CD4-positive, alpha-beta T cell (primary cell): Measurements from ENCODE around the gene OR5AU1. TPM values are rescaled to one million over a fixed set of nuclear protein-coding genes. Genes with fewer than 3 reads are reported as not detected.

Experiments
- ATAC-seq: fragments of 200-7000 bp; cut with Tn5 transposase; one replicate; pipeline ENCODE4 v1.10.0; 2022; ENCODE audit warnings: mild to moderate bottlenecking; ENCODE audit not compliant: poor library complexity
- CTCF ChIA-PET: fragments of 350-600 bp; sonication (Branson Sonifier 250); formaldehyde crosslinking; loops from one replicate; lab custom pipeline; 2021; ENCODE audit warnings: antibody characterized with exemption, inconsistent platforms; lab: Charles Lee
- POLR2A ChIA-PET: fragments of 350-600 bp; sonication (Branson Sonifier 250); formaldehyde crosslinking; loops from one replicate; lab custom pipeline; 2021; ENCODE audit warnings: antibody characterized with exemption, inconsistent platforms; lab: Charles Lee
- DNase-seq, 14 experiments: peaks; one replicate each; pipeline ENCODE4 v3.0.0-alpha.2; 2013 to 2020; ENCODE audit warnings: mixed read lengths in 2 of 14
- H3K27ac ChIP-seq, 2 donors: one replicate each; pipeline versions ENCODE4 v1.5.1 to v1.7.0; 2013; ENCODE audit warnings: low read length in 2 of 2, low read depth in 1 of 2, mild to moderate bottlenecking in 1 of 2
- H3K27me3 ChIP-seq, 2 experiments: 1 replicate in 1 of 2; 2 replicates in 1 of 2; pipeline versions ENCODE4 v1.6.1 to v1.7.0; 2013; ENCODE audit warnings: low read length in 2 of 2, control low read depth in 1 of 2, mild to moderate bottlenecking in 1 of 2, moderate library complexity in 1 of 2; ENCODE audit not compliant: insufficient read depth in 2 of 2, control insufficient read depth in 1 of 2
- H3K36me3 ChIP-seq: one replicate; pipeline ENCODE4 v1.6.1; 2013; ENCODE audit warnings: low read length, control low read depth; ENCODE audit not compliant: insufficient read depth
- H3K4me1 ChIP-seq: one replicate; pipeline ENCODE4 v1.6.1; 2013; ENCODE audit warnings: low read length, control low read depth; ENCODE audit not compliant: insufficient read depth
- H3K4me3 ChIP-seq: one replicate; pipeline ENCODE4 v1.5.1; 2013; ENCODE audit warnings: mild to moderate bottlenecking, low read length, moderate library complexity
- H3K9me3 ChIP-seq, 2 experiments: 1 replicate in 1 of 2; 2 replicates in 1 of 2; pipeline versions ENCODE4 v1.6.1 to v1.7.0; 2013; ENCODE audit warnings: low read length in 2 of 2, mild to moderate bottlenecking in 2 of 2, control low read depth in 1 of 2, moderate library complexity in 1 of 2; ENCODE audit not compliant: control insufficient read depth in 1 of 2, insufficient read depth in 1 of 2
- H3K27ac Mint-ChIP-seq: one replicate; pipeline ENCODE4 v1.8.0; 2020; ENCODE audit warnings: mixed read lengths
- H3K27me3 Mint-ChIP-seq: one replicate; pipeline ENCODE4 v1.8.0; 2021; ENCODE audit warnings: mixed read lengths
- H3K36me3 Mint-ChIP-seq: one replicate; pipeline ENCODE4 v1.8.0; 2021; ENCODE audit warnings: low read depth, mixed read lengths
- H3K4me1 Mint-ChIP-seq: one replicate; pipeline ENCODE4 v1.8.0; 2021; ENCODE audit warnings: low read depth, mixed read lengths
- H3K4me3 Mint-ChIP-seq: one replicate; pipeline ENCODE4 v1.8.0; 2020; ENCODE audit warnings: mild to moderate bottlenecking, mixed read lengths
- H3K9me3 Mint-ChIP-seq: one replicate; pipeline ENCODE4 v1.8.0; 2020; ENCODE audit warnings: mixed read lengths
- intact Hi-C, 2 experiments: fragments of 100-400 bp; cut with DNase I in 1 of 2; cut with micrococcal nuclease in 1 of 2; formaldehyde crosslinking; loops; one replicate each; pipeline versions ENCODE4 v1.15.1 to v1.9.0; 2023 to 2025; cut with DNase I, micrococcal nuclease
- total RNA-seq, 174 experiments: library from RNA in 2 of 174; stranded (reverse) in 2 of 174; gene quantifications; one replicate each; pipeline ENCODE4 v1.2.3 and lab custom pipeline; 2021 to 2026
- TF ChIP-seq, protein P1 (sequence below): fragments of 200-600 bp; IDR thresholded peaks from one replicate; pipeline ENCODE4 v1.8.0; 2022; ENCODE audit warnings: antibody characterized with exemption, mild to moderate bottlenecking

Gene OR5AU1
- total RNA-seq, 2 experiments from 2014 or later: not detected

- POLR2A ChIA-PET: no interaction called here
- no peaks in the 10 kb centered on the region for H3K9me3 ChIP-seq
- H3K27ac ChIP-seq: no peak overlapping the region
These were observed 47.1 kb downstream of the OR5AU1 start for GRCh38 chr14:21108791-21109190.

GRCh38 chr14:21107283-21107800, 48.5 kb downstream of the OR5AU1 start:
- no peaks in the 10 kb centered on the region for H3K9me3 ChIP-seq
- Mint-ChIP-seq H3K27me3 (no peaks in the 10 kb centered on the region), H3K4me1 (peaks cover 27% of the 10 kb centered on the region), H3K36me3 (no peaks in the 10 kb centered on the region), H3K27ac (no peak overlapping the region), H3K4me3 (no peak overlapping the region), H3K9me3 (no peaks in the 10 kb centered on the region)
- intact Hi-C loops: loop anchor here (10.0 kb wide), 2 partner anchors 253 to 413 kb away; no protein-coding TSS in a partner anchor
- CTCF ChIA-PET: interaction anchor here (2.1 to 6.8 kb wide), 3 partner anchors 13 to 92 kb away, joined by 5 to 116 read pairs (median 94); no protein-coding TSS in a partner anchor
- no peaks in the 10 kb centered on the region for H3K36me3 ChIP-seq
- no peak overlapping the region for H3K27ac ChIP-seq
- peaks cover 18% of the 10 kb centered on the region for H3K4me1 ChIP-seq
- POLR2A ChIA-PET: no interaction called here
- no peak overlapping the region for H3K4me3 ChIP-seq
- DNase-seq (no peak), ATAC-seq (no peak)
- no peaks in the 10 kb centered on the region for H3K27me3 ChIP-seq
- TF ChIP-seq, protein P1, sequence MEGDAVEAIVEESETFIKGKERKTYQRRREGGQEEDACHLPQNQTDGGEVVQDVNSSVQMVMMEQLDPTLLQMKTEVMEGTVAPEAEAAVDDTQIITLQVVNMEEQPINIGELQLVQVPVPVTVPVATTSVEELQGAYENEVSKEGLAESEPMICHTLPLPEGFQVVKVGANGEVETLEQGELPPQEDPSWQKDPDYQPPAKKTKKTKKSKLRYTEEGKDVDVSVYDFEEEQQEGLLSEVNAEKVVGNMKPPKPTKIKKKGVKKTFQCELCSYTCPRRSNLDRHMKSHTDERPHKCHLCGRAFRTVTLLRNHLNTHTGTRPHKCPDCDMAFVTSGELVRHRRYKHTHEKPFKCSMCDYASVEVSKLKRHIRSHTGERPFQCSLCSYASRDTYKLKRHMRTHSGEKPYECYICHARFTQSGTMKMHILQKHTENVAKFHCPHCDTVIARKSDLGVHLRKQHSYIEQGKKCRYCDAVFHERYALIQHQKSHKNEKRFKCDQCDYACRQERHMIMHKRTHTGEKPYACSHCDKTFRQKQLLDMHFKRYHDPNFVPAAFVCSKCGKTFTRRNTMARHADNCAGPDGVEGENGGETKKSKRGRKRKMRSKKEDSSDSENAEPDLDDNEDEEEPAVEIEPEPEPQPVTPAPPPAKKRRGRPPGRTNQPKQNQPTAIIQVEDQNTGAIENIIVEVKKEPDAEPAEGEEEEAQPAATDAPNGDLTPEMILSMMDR: no peak

More at GRCh38 chr14:21108791-21109190, 47.1 kb downstream of the OR5AU1 start:
- TF ChIP-seq, protein P1: no peak
- no peaks in the 10 kb centered on the region for H3K27me3 ChIP-seq
- Mint-ChIP-seq H3K27ac (no peak overlapping the region), H3K27me3 (no peaks in the 10 kb centered on the region), H3K4me1 (peaks cover 17% of the 10 kb centered on the region), H3K4me3 (no peak overlapping the region), H3K36me3 (no peaks in the 10 kb centered on the region), H3K9me3 (no peaks in the 10 kb centered on the region)
- ATAC-seq (no peak), DNase-seq (no peak)
- no peaks in the 10 kb centered on the region for H3K36me3 ChIP-seq
- intact Hi-C loops: loop anchor here (1.0 to 10.0 kb wide), 3 partner anchors 94 to 414 kb away; no protein-coding TSS in a partner anchor
- H3K4me3 ChIP-seq: no peak overlapping the region
- H3K4me1 ChIP-seq: peaks cover 12% of the 10 kb centered on the region
- CTCF ChIA-PET: interaction anchor here (6.8 kb wide), 1 partner anchor 14 kb away, joined by 116 read pairs; no protein-coding TSS in a partner anchor

GRCh38 chr14:21106498-21107282, 49.2 kb downstream of the OR5AU1 start:
- ChIA-PET CTCF (interaction anchor here (0.8 to 6.8 kb wide), 5 partner anchors 12 to 92 kb away, joined by 3 to 116 read pairs (median 6); no protein-coding TSS in a partner anchor), POLR2A (no interaction called here)
- peak; percentile 65 to 88 (median 76) for DNase-seq
- no peak overlapping the region for H3K27ac ChIP-seq
- intact Hi-C loops: loop anchor here (10.0 kb wide), 2 partner anchors 252 to 412 kb away; no protein-coding TSS in a partner anchor
- H3K4me3 ChIP-seq: no peak overlapping the region
- H3K9me3 ChIP-seq: no peaks in the 10 kb centered on the region
- Mint-ChIP-seq H3K4me3 (peak overlapping the region; percentile 66), H3K27ac (peak overlapping the region; percentile 7), H3K9me3 (no peaks in the 10 kb centered on the region), H3K36me3 (no peaks in the 10 kb centered on the region), H3K4me1 (peaks cover 28% of the 10 kb centered on the region), H3K27me3 (no peaks in the 10 kb centered on the region)
- no peak for ATAC-seq
- H3K27me3 ChIP-seq: no peaks in the 10 kb centered on the region
- TF ChIP-seq, protein P1: peak; percentile 84
- H3K36me3 ChIP-seq: no peaks in the 10 kb centered on the region
- H3K4me1 ChIP-seq: peaks cover 18% of the 10 kb centered on the region
